ENCODE data around the gene STAG1. TPM values are rescaled to one million over a fixed set of nuclear protein-coding genes. Genes with fewer than 3 reads are reported as not detected.
"Not testable (repeated sequence)": the region's sequence is repeated elsewhere in the genome, so short reads cannot be mapped to it uniquely, and the experiment has no call there.

STAG1 gene
- total RNA-seq, 1 experiment from 2014 or later: 29.0 TPM

GRCh38 chr3:136606216-136606615 is 146.0 kb downstream of the STAG1 start:
- H3K36me3 ChIP-seq: peaks cover 24% of the 10 kb centered on the region
- H3K9me3 ChIP-seq, H3K4me3 ChIP-seq, DNase-seq, H3K27me3 ChIP-seq: not testable (repeated sequence)

GRCh38 chr3:136604961-136605360 is 147.2 kb downstream of the STAG1 start:
- no peaks in the 10 kb centered on the region for H3K9me3 ChIP-seq
- no peaks in the 10 kb centered on the region for H3K27me3 ChIP-seq
- peaks cover 32% of the 10 kb centered on the region for H3K36me3 ChIP-seq
- DNase-seq: no peak
- H3K4me3 ChIP-seq: no peak overlapping the region

- Histone ChIP-seq H3K36me3 (peaks cover 37% of the 10 kb centered on the region), H3K9me3 (no peaks in the 10 kb centered on the region), H3K27me3 (no peaks in the 10 kb centered on the region), H3K4me3 (no peak overlapping the region)
- no peak for DNase-seq
Observed at GRCh38 chr3:136602818-136603217, 149.4 kb downstream of the STAG1 start.

GRCh38 chr3:136595913-136596697 is 156.1 kb downstream of the STAG1 start:
- H3K36me3 ChIP-seq: peaks cover 16% of the 10 kb centered on the region
- DNase-seq: no peak
- no peaks in the 10 kb centered on the region for H3K27me3 ChIP-seq
- no peak overlapping the region for H3K4me3 ChIP-seq
- no peaks in the 10 kb centered on the region for H3K9me3 ChIP-seq

GRCh38 chr3:136586580-136586979 is 165.6 kb downstream of the STAG1 start:
- Histone ChIP-seq H3K4me3 (no peak overlapping the region), H3K27me3 (no peaks in the 10 kb centered on the region), H3K36me3 (peaks cover 9% of the 10 kb centered on the region), H3K9me3 (no peaks in the 10 kb centered on the region)
- DNase-seq: no peak

- no peak overlapping the region for H3K4me3 ChIP-seq
- DNase-seq: no peak
Observed at GRCh38 chr3:136584728-136585127, 167.4 kb downstream of the STAG1 start.

GRCh38 chr3:136583823-136584222 is 168.4 kb downstream of the STAG1 start:
- peaks cover 8% of the 10 kb centered on the region for H3K36me3 ChIP-seq
- H3K4me3 ChIP-seq: no peak overlapping the region
- no peaks in the 10 kb centered on the region for H3K27me3 ChIP-seq
- no peak for DNase-seq
- no peaks in the 10 kb centered on the region for H3K9me3 ChIP-seq

More at GRCh38 chr3:136584728-136585127, 167.4 kb downstream of the STAG1 start:
- H3K36me3 ChIP-seq: peaks cover 8% of the 10 kb centered on the region
- no peaks in the 10 kb centered on the region for H3K9me3 ChIP-seq
- H3K27me3 ChIP-seq: no peaks in the 10 kb centered on the region

- H3K9me3 ChIP-seq: 0 out of 2 replicates have a peak, but pooled peaks cover 3% of the 10 kb centered on the region
- H3K4me3 ChIP-seq: no peak overlapping the region
- DNase-seq: no peak
- no peaks in the 10 kb centered on the region for H3K27me3 ChIP-seq
- H3K36me3 ChIP-seq: peaks cover 7% of the 10 kb centered on the region; the same call in 1 of the 2 replicates
Observed at GRCh38 chr3:136577791-136578190, 174.4 kb downstream of the STAG1 start.

- Histone ChIP-seq H3K36me3 (peaks cover 7% of the 10 kb centered on the region; the same call in 1 of the 2 replicates), H3K9me3 (0 out of 2 replicates have a peak, but pooled peaks cover 3% of the 10 kb centered on the region)
- no peak for DNase-seq
Observed at GRCh38 chr3:136576279-136577009, 175.7 kb downstream of the STAG1 start.

GRCh38 chr3:136567599-136568188 is 184.5 kb downstream of the STAG1 start:
- no peak for DNase-seq
- H3K4me3 ChIP-seq: no peak overlapping the region
- no peaks in the 10 kb centered on the region for H3K9me3 ChIP-seq
- H3K27me3 ChIP-seq: no peaks in the 10 kb centered on the region
- peaks cover 6% of the 10 kb centered on the region for H3K36me3 ChIP-seq

More at GRCh38 chr3:136576279-136577009, 175.7 kb downstream of the STAG1 start:
- Histone ChIP-seq H3K27me3 (no peaks in the 10 kb centered on the region), H3K4me3 (no peak overlapping the region)

- not testable (repeated sequence) for DNase-seq, H3K27me3 ChIP-seq, H3K36me3 ChIP-seq, H3K4me3 ChIP-seq, H3K9me3 ChIP-seq
Observed at GRCh38 chr3:136564962-136565361, 187.2 kb downstream of the STAG1 start.

- Histone ChIP-seq H3K27me3 (no peaks in the 10 kb centered on the region), H3K36me3 (peaks cover 2% of the 10 kb centered on the region; the same call in 1 of the 2 replicates), H3K9me3 (no peaks in the 10 kb centered on the region), H3K4me3 (no peak overlapping the region)
- DNase-seq: no peak
Observed at GRCh38 chr3:136562026-136562425, 190.2 kb downstream of the STAG1 start.

GRCh38 chr3:136559896-136560295 is 192.3 kb downstream of the STAG1 start:
- no peaks in the 10 kb centered on the region for H3K9me3 ChIP-seq
- no peaks in the 10 kb centered on the region for H3K27me3 ChIP-seq
- H3K4me3 ChIP-seq: no peak overlapping the region
- DNase-seq: no peak
- H3K36me3 ChIP-seq: no peaks in the 10 kb centered on the region; the same call in 1 of the 2 replicates

GRCh38 chr3:136549461-136549860 is 202.7 kb downstream of the STAG1 start:
- H3K36me3 ChIP-seq: peaks cover 12% of the 10 kb centered on the region
- not testable (repeated sequence) for DNase-seq, H3K27me3 ChIP-seq, H3K4me3 ChIP-seq, H3K9me3 ChIP-seq

- Histone ChIP-seq H3K9me3 (no peaks in the 10 kb centered on the region), H3K27me3 (no peaks in the 10 kb centered on the region), H3K4me3 (no peak overlapping the region), H3K36me3 (peaks cover 12% of the 10 kb centered on the region)
- peak; percentile 47 for DNase-seq
Observed at GRCh38 chr3:136547293-136547692, 204.9 kb downstream of the STAG1 start.

GRCh38 chr3:136546720-136547119 is 205.5 kb downstream of the STAG1 start:
- H3K9me3 ChIP-seq: no peaks in the 10 kb centered on the region
- no peak overlapping the region for H3K4me3 ChIP-seq
- no peaks in the 10 kb centered on the region for H3K27me3 ChIP-seq
- peaks cover 12% of the 10 kb centered on the region for H3K36me3 ChIP-seq
- DNase-seq: no peak

- Histone ChIP-seq H3K9me3 (no peaks in the 10 kb centered on the region), H3K36me3 (peaks cover 11% of the 10 kb centered on the region), H3K27me3 (no peaks in the 10 kb centered on the region), H3K4me3 (no peak overlapping the region)
- DNase-seq: no peak
Observed at GRCh38 chr3:136545664-136546268, 206.4 kb downstream of the STAG1 start.
